T47D (cell line): ENCODE measurements around the gene C17orf78.
A peak's percentile ranks its signal among the peaks of the same experiment; 100 is the strongest.

Source experiments
- DNase-seq, 2 experiments: peaks; one replicate each; pipeline versions ENCODE4 v3.0.0 to v3.0.0-alpha.2; 2011 to 2012; ENCODE audit warnings: low read depth in 1 of 2, low spot score in 1 of 2
- JUND ChIP-seq: IDR thresholded peaks from 2 replicates; pipeline ENCODE4 v1.6.1; 2012; ENCODE audit warnings: low read depth
- in situ Hi-C: cut with HindIII; loops from 2 replicates; pipeline ENCODE4 v1.10.0; 2016; ENCODE audit warnings: low sequenced_read_pairs, low pct_unique_long_range_greater_than_20kb

The C17orf78 gene

GRCh38 chr17:37360632-37361031 lies 15.2 kb upstream of the C17orf78 start:
- no peak for DNase-seq
- TF ChIP-seq JUND, result no peak
- in situ Hi-C loops, result no loop called here

DNA sequence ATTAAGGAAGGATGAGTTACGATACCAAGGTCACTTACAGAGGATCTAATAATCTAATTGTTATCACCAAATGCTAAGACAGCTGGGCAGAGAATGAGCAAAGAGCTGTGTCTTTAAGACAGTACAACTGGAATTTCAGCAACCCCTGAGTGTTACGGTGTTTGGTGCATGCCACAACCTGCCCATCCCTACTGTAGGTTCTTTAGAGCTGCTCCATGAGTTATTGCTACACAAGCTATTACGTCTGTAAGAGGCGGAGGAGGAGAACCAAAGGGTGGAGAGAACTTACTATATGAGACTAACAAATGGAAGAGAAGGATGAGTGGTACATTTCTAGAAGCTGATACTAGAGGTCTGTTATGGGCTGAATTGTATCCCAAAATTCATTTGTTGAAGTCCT lies 14.2 kb upstream of the C17orf78 start:
- TF ChIP-seq JUND, result no peak
- in situ Hi-C loops, result no loop called here
- peak; percentile 39 to 64 for DNase-seq

DNA sequence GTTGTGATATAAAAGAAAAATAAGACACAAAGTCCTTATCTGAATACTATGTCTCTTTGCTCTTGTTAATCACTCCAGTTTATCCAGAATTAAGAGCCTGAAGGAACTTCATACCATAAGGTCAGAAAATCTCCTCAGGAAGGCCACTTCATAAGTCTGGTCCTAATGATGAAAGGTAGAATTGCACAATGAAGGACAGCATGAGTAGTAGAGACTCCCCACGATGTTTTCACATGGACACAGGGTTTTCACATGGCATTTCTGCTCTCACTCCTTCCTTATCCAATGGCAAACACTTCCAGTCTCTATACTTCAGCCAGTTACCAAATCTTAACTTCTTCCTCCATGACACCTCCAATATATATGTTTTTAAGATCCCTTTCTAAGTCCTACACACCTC lies 10.2 kb upstream of the C17orf78 start:
- no peak for TF ChIP-seq JUND
- DNase-seq, result no peak
- in situ Hi-C loops, result no loop called here

DNA sequence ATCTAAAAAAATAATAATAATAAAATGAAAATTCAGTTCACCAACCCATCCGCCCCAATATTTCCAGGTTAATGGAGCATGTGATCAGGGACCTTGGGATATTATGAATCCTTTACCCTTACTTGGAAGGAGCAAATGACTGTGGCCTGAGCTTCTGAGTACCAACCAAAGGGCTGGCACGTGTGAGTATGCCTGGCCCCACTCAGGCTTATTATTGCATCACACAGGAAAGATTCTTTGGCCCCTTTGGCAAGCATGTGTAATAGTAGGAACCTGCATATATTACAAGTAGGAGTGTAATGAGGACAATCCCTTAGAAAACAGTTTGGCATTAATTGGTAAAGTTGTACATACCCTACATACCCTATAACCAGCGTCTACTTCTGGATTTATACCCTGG lies 7.2 kb upstream of the C17orf78 start:
- no peak for DNase-seq
- TF ChIP-seq JUND, result no peak
- in situ Hi-C loops, result no loop called here

- TF ChIP-seq JUND, result no peak
- DNase-seq, result peak; percentile 51 to 95
- in situ Hi-C loops, result no loop called here
These were observed 2.1 kb upstream of the C17orf78 start for GRCh38 chr17:37373530-37374159.

GRCh38 chr17:37382056-37382455 lies 6.3 kb downstream of the C17orf78 start:
- no peak for DNase-seq
- no peak for TF ChIP-seq JUND
- in situ Hi-C loops, result no loop called here

GRCh38 chr17:37384560-37385149 lies 8.9 kb downstream of the C17orf78 start:
- no peak for DNase-seq
- in situ Hi-C loops, result no loop called here
- TF ChIP-seq JUND, result no peak

DNA sequence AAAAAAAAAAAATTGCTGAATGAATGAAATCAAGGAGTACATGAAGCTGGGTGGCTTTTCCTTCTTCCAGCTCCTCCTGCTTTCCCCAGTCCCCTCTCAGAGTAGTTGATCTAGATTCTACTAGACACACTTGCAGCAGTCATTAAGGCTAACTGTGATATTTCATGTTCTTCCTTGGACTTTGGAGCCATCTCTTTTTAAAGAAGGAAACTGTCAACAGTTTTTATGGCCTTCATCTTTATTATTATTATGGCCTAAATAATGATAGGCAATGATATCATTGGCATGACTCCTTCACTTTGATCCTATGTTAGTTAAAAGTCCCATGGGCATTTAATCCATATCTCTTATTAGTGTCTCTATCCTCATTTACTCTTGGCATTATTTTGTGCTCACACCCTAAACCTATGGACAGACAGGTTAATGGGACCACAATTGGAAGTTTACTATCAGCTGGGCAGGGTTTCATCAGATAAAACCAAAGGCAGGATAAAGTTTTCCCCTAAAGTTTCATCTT lies 9.7 kb downstream of the C17orf78 start:
- in situ Hi-C loops, result no loop called here
- TF ChIP-seq JUND, result no peak
- no peak for DNase-seq

DNA sequence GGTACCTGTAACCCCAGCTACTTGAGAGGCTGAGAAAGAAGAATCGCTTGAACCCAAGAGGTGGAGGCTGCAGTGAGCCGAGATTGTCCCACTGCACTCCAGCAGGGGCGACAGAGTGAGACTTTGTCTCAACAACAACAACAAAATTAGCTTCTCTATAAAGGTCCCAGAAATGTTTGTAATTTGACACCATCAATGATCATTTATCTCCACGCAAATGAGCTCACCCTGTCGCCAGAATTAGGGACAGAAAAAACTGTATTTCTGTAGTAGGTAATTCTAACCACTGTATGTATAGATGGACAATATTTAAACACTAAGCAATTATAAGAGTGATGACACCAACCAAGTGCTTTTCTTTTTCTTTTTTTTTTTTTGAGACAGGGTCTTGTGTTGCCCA lies 10.7 kb downstream of the C17orf78 start:
- no peak for TF ChIP-seq JUND
- DNase-seq, result no peak
- in situ Hi-C loops, result no loop called here

GRCh38 chr17:37388266-37388665 lies 12.5 kb downstream of the C17orf78 start:
- in situ Hi-C loops, result no loop called here
- no peak for DNase-seq
- no peak for TF ChIP-seq JUND

DNA sequence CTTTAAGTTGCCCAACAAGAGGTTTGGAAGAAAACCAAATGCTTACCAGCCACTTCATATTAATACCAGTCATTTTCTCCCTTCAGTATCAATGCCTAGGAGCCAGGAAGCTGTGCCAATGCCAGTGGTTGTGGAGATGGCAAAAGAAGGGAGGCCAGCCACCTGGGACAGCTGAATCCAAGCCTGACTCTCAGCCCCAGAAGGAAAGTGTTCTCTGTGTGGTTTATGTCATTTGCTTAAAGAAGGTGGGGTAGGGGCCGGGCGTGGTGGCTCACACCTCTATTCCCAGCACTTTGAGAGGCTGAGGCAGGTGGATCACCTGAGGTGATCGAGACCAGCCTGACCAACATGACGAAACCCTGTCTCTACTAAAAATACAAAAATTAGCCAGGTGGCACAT lies 13.4 kb downstream of the C17orf78 start:
- no peak for TF ChIP-seq JUND
- in situ Hi-C loops, result no loop called here
- no peak for DNase-seq

GRCh38 chr17:37391146-37391545 lies 15.4 kb downstream of the C17orf78 start:
- no peak for TF ChIP-seq JUND
- in situ Hi-C loops, result no loop called here

GRCh38 chr17:37392024-37392590 lies 16.3 kb downstream of the C17orf78 start:
- no peak for DNase-seq
- in situ Hi-C loops, result no loop called here

More at GRCh38 chr17:37391146-37391545, 15.4 kb downstream of the C17orf78 start:
- no peak for DNase-seq

More at GRCh38 chr17:37392024-37392590, 16.3 kb downstream of the C17orf78 start:
- no peak for TF ChIP-seq JUND
